ENCODE measurements around the gene AKR7A3. TPM values are rescaled to one million over a fixed set of nuclear protein-coding genes. Genes with fewer than 3 reads are reported as not detected.

AKR7A3 gene
- total and polyA plus RNA-seq, 2 of the 4 experiments (the other 2 are of a cell fraction): 0.18 to 0.62 TPM

GRCh38 chr1:19287436-19288185 is 959 bp downstream of the AKR7A3 start:
- in situ Hi-C loops (cut with MboI; ENCODE audit: low sequenced_read_pairs): no loop called here
- Histone ChIP-seq H3K4me3 (ENCODE audit: insufficient read depth, low read depth, low read length) (no peak overlapping the region), H3K9me1 (ENCODE audit: insufficient read depth, low read length) (no peaks in the 10 kb centered on the region), H3K79me1 (ENCODE audit: low read depth in 1 of 2, low read length in 2 of 2) (no peaks in the 10 kb centered on the region; a peak in 1 of 4 replicates), H4K91ac (ENCODE audit: insufficient read depth, low read depth, low read length) (no peak overlapping the region), H2AK5ac (ENCODE audit: low read depth, low read length) (no peak overlapping the region), H3K4ac (ENCODE audit: low read depth, low read length) (no peak overlapping the region), H4K5ac (ENCODE audit: low read depth, low read length) (no peak overlapping the region), H2BK20ac (ENCODE audit: low read depth, low read length) (no peak overlapping the region), H3K18ac (ENCODE audit: low read depth, low read length) (no peak overlapping the region), H3K56ac (ENCODE audit: extremely low read depth, insufficient read depth, low read length) (no peak overlapping the region), H2AFZ (replicated peaks; ENCODE audit: low read length, poor library complexity) (no peak overlapping the region), H3K23ac (ENCODE audit: low read depth, low read length) (no peak overlapping the region), H2BK5ac (ENCODE audit: low read depth, low read length, poor library complexity, severe bottlenecking) (no peak overlapping the region), H2AK9ac (replicated peaks; ENCODE audit: low read depth, low read length, poor library complexity) (no peak overlapping the region), H3K9me3 (ENCODE audit: control insufficient read depth, insufficient read depth, low read length) (no peaks in the 10 kb centered on the region), H3K27ac (ENCODE audit: insufficient read depth, low read length) (no peak overlapping the region), H2BK15ac (ENCODE audit: low read depth, low read length) (no peak overlapping the region), H3K4me1 (ENCODE audit: control insufficient read depth, insufficient read depth, low read length) (peaks cover 6% of the 10 kb centered on the region), H3K4me2 (ENCODE audit: low read depth, low read length) (no peak overlapping the region), H3K36me3 (ENCODE audit: control insufficient read depth, insufficient read depth, low read length) (peaks cover 3% of the 10 kb centered on the region), H3K9ac (ENCODE audit: low read depth, low read length) (no peak overlapping the region), H4K8ac (ENCODE audit: low read depth in 2 of 2, low read length in 2 of 2) (no peak overlapping the region), H3K27me3 (ENCODE audit: control insufficient read depth, insufficient read depth, low read length) (no peaks in the 10 kb centered on the region), H2BK120ac (ENCODE audit: low read depth, low read length) (no peak overlapping the region), H4K20me1 (ENCODE audit: insufficient read depth, low read length) (no peaks in the 10 kb centered on the region), H3K14ac (replicated peaks; ENCODE audit: low read depth, low read length) (no peak overlapping the region)
- CTCF ChIA-PET: no interaction called here
- no TSS peak for BruUV-seq (replicated peaks)
- 96% methylated on average over 5 of the region's 13 CpGs; no CpG with 5 or more reads in 1 of the 2 experiments for WGBS, 2 experiments (ENCODE audit: extremely low coverage in 2 of 2, insufficient read length in 1 of 2)
- ATAC-seq (ENCODE audit: low read depth) (no peak), DNase-seq (no peak)
- intact Hi-C loops (cut with micrococcal nuclease): no loop called here
- no peak for TF ChIP-seq FOS (IDR thresholded peaks at IDR 0.05; ENCODE audit: low read depth, low read length)
- TF ChIP-seq RFX5 (IDR thresholded peaks at IDR 0.05; ENCODE audit: low read depth, low read length): no peak
- TF ChIP-seq MAZ (IDR thresholded peaks at IDR 0.05; ENCODE audit: borderline replicate concordance, low read depth, low read length): no peak
- TF ChIP-seq CTCF (conservative IDR thresholded peaks at IDR 0.05; ENCODE audit: low read depth, low read length): no peak
- TF ChIP-seq MAFK (IDR thresholded peaks at IDR 0.05; ENCODE audit: low read depth, low read length): no peak
- no peak for TF ChIP-seq ELK1 (IDR thresholded peaks at IDR 0.05; ENCODE audit: borderline replicate concordance, low read depth, low read length)
- no peak for TF ChIP-seq POLR2A (IDR thresholded peaks at IDR 0.05; ENCODE audit: low read depth, low read length)
- TF ChIP-seq CHD1 (IDR thresholded peaks at IDR 0.05; ENCODE audit: low read depth, low read length): no peak
- no peak for TF ChIP-seq NFE2L2 (IDR thresholded peaks at IDR 0.05; ENCODE audit: low read depth, low read length)
- TF ChIP-seq RCOR1 (IDR thresholded peaks at IDR 0.05; ENCODE audit: insufficient replicate concordance, low read length): no peak
- no peak for TF ChIP-seq MXI1 (IDR thresholded peaks at IDR 0.05; ENCODE audit: borderline replicate concordance, low read depth, low read length)
- no peak for TF ChIP-seq CEBPB (IDR thresholded peaks at IDR 0.05; ENCODE audit: low read depth, low read length)
- TF ChIP-seq RAD21 (IDR thresholded peaks at IDR 0.05; ENCODE audit: low read length): no peak
- POLR2A ChIA-PET (ENCODE audit: unreplicated experiment): no interaction called here
- dilution Hi-C loops (cut with HindIII; ENCODE audit: low sequenced_read_pairs, unreplicated experiment): no loop called here

Measured in IMR-90 (cell line).